Measurements from ENCODE around the gene SHKBP1. TPM values are rescaled to one million over a fixed set of nuclear protein-coding genes. Genes with fewer than 3 reads are reported as not detected.

The SHKBP1 gene
- total and polyA plus RNA-seq, 2 donors (not counting 1 experiment from before 2014, with no cell fraction given): 179 to 227 TPM

GRCh38 chr19:40585241-40585981, 8.7 kb downstream of the SHKBP1 start:
- POLR2A ChIA-PET: no interaction called here
- Histone ChIP-seq H3K9ac (ENCODE audit: low read length) (no peak overlapping the region), H3K4me3 (ENCODE audit: control extremely low read depth in 1 of 5, extremely low read depth in 1 of 5, insufficient read depth in 1 of 5, low read depth in 2 of 5, low read length in 4 of 5) (no peak overlapping the region), H3K27ac (ENCODE audit: low read length in 2 of 2) (no peak overlapping the region), H3K9me3 (ENCODE audit: control extremely low read depth in 1 of 3, control insufficient read depth in 2 of 3, insufficient read depth in 1 of 3, low read length in 2 of 3) (no peaks in the 10 kb centered on the region), H3K79me2 (ENCODE audit: control insufficient read depth, insufficient read depth, low read length) (no peaks in the 10 kb centered on the region), H3K4me2 (replicated peaks; ENCODE audit: low read depth, low read length, poor library complexity, severe bottlenecking) (no peak overlapping the region), H3K36me3 (replicated peaks in 1 of 2; ENCODE audit: control extremely low read depth in 1 of 2, control insufficient read depth in 1 of 2, extremely low read depth in 1 of 2, insufficient read depth in 2 of 2, low read length in 1 of 2) (peaks cover 4 to 68% of the 10 kb centered on the region in 2 experiments), H3K4me1 (ENCODE audit: control insufficient read depth in 2 of 2, insufficient read depth in 2 of 2, low read length in 2 of 2) (peaks cover 0 to 2% of the 10 kb centered on the region in 2 donors), H4K20me1 (ENCODE audit: control insufficient read depth, insufficient read depth, low read length, poor library complexity, severe bottlenecking) (peaks cover 8% of the 10 kb centered on the region), H2AFZ (ENCODE audit: insufficient read depth, low read depth, low read length, poor library complexity, severe bottlenecking) (no peak overlapping the region), H3K27me3 (replicated peaks in 1 of 4; ENCODE audit: control extremely low read depth in 1 of 4, control insufficient read depth in 3 of 4, insufficient read depth in 4 of 4, low read length in 3 of 4) (no peaks in the 10 kb centered on the region)
- CTCF ChIA-PET: interaction anchor here (1.2 kb wide), 1 partner anchor 14 kb away, joined by 5 read pairs; no protein-coding TSS in a partner anchor
- no peak overlapping the region for H3K4me3 Mint-ChIP-seq
- no peak overlapping the region for H3K27ac Mint-ChIP-seq
- ATAC-seq (ENCODE audit: low read depth) (no peak), DNase-seq (no peak)
- intact Hi-C loops (cut with micrococcal nuclease): no loop called here
- TF ChIP-seq EZH2 (IDR thresholded peaks at IDR 0.05; ENCODE audit: borderline replicate concordance, insufficient read depth, low read depth, low read length, poor library complexity, severe bottlenecking) (no peak), CTCF (IDR thresholded peaks at IDR 0.05) (no peak)
- no peaks in the 10 kb centered on the region for H3K27me3 Mint-ChIP-seq
- no peaks in the 10 kb centered on the region for H3K9me3 Mint-ChIP-seq (ENCODE audit: insufficient read depth)
- 98% methylated on average over 6 of the region's 11 CpGs for WGBS (ENCODE audit: insufficient coverage)
- peaks cover 16% of the 10 kb centered on the region for H3K4me1 Mint-ChIP-seq

- H2AFZ ChIP-seq (ENCODE audit: insufficient read depth, low read depth, low read length, poor library complexity, severe bottlenecking): no peak overlapping the region
- no peak overlapping the region for H3K4me3 Mint-ChIP-seq
- H3K27me3 Mint-ChIP-seq: no peaks in the 10 kb centered on the region
- H3K27ac Mint-ChIP-seq: no peak overlapping the region
- peaks cover 2% of the 10 kb centered on the region for H4K20me1 ChIP-seq (ENCODE audit: control insufficient read depth, insufficient read depth, low read length, poor library complexity, severe bottlenecking)
- ATAC-seq (ENCODE audit: low read depth) (no peak), DNase-seq (no peak)
- peaks cover 13% of the 10 kb centered on the region for H3K4me1 Mint-ChIP-seq
- H3K9me3 Mint-ChIP-seq (ENCODE audit: insufficient read depth): no peaks in the 10 kb centered on the region
- no peaks in the 10 kb centered on the region for H3K9me3 ChIP-seq (ENCODE audit: control extremely low read depth in 1 of 3, control insufficient read depth in 2 of 3, insufficient read depth in 1 of 3, low read length in 2 of 3)
- H3K4me3 ChIP-seq (ENCODE audit: control extremely low read depth in 1 of 5, extremely low read depth in 1 of 5, insufficient read depth in 1 of 5, low read depth in 2 of 5, low read length in 4 of 5): no peak overlapping the region
- ChIA-PET CTCF (interaction anchor here (1.2 kb wide), 1 partner anchor 14 kb away, joined by 5 read pairs; no protein-coding TSS in a partner anchor), POLR2A (no interaction called here)
- H3K4me2 ChIP-seq (replicated peaks; ENCODE audit: low read depth, low read length, poor library complexity, severe bottlenecking): no peak overlapping the region
- no peaks in the 10 kb centered on the region for H3K79me2 ChIP-seq (ENCODE audit: control insufficient read depth, insufficient read depth, low read length)
- intact Hi-C loops (cut with micrococcal nuclease): no loop called here
- no peaks in the 10 kb centered on the region for H3K27me3 ChIP-seq (replicated peaks in 1 of 4; ENCODE audit: control extremely low read depth in 1 of 4, control insufficient read depth in 3 of 4, insufficient read depth in 4 of 4, low read length in 3 of 4)
- no peaks in the 10 kb centered on the region for H3K4me1 ChIP-seq (ENCODE audit: control insufficient read depth in 2 of 2, insufficient read depth in 2 of 2, low read length in 2 of 2)
- no peak for TF ChIP-seq EZH2 (IDR thresholded peaks at IDR 0.05; ENCODE audit: borderline replicate concordance, insufficient read depth, low read depth, low read length, poor library complexity, severe bottlenecking)
- peaks cover 4 to 64% of the 10 kb centered on the region in 2 experiments for H3K36me3 ChIP-seq (replicated peaks in 1 of 2; ENCODE audit: control extremely low read depth in 1 of 2, control insufficient read depth in 1 of 2, extremely low read depth in 1 of 2, insufficient read depth in 2 of 2, low read length in 1 of 2)
- H3K27ac ChIP-seq (ENCODE audit: low read length in 2 of 2): no peak overlapping the region
- H3K9ac ChIP-seq (ENCODE audit: low read length): no peak overlapping the region
- WGBS (ENCODE audit: insufficient coverage): 57% methylated on average over 2 of the region's 2 CpGs
These were observed 9.3 kb downstream of the SHKBP1 start for GRCh38 chr19:40585982-40586422.
